HG02763 (cell line): Measurements from ENCODE around the gene ATP10A.
"Not testable (repeated sequence)": the region's sequence is repeated elsewhere in the genome, so short reads cannot be mapped to it uniquely, and the experiment has no call there.

Experiments used
- ATAC-seq: cut with Tn5 transposase; IDR thresholded peaks from one replicate; pipeline ENCODE4 v1.9.1; 2021; ENCODE audit warnings: mild to moderate bottlenecking, moderate library complexity; ENCODE audit not compliant: unreplicated experiment

Gene ATP10A

DNA sequence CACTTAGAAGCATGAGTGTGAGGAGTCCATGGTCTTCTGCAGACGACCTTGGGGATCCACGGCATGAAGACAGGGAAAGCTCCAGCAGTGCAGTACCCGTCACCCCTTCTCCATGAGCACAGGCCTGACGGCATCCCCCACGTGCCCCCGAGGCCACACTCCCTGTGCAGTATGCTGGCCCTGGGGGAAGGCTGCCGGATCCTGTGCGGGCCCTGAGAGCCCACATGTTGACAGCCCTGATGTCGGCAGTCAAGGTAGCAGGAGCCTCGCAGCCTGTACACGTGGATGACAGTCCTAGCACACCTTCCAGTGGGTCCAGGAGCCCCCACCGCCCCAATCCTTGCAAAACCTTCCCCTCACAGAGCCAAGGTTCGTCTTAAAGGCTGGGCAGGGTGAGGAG lies 195.3 kb downstream of the ATP10A start:
- ATAC-seq: no peak

DNA sequence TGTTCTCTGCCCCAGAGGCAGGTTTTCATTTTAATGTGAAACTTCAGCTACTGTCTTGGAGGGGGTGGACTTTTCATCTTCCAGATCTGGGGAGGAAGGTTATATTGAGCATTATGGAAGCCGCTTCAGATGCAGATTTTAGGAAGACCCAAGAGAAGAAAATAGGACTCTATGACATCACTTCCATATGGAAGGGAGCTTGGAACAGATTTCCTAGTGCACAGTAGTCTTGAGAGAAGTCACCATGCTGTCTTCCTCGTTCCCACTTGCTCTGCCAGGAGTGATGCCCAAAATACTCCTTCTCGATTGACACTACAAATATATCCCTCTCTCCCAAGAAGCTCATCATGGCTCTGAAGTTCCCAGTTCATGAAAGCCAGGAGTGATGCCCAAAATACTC lies 197.2 kb downstream of the ATP10A start:
- ATAC-seq: no peak

DNA sequence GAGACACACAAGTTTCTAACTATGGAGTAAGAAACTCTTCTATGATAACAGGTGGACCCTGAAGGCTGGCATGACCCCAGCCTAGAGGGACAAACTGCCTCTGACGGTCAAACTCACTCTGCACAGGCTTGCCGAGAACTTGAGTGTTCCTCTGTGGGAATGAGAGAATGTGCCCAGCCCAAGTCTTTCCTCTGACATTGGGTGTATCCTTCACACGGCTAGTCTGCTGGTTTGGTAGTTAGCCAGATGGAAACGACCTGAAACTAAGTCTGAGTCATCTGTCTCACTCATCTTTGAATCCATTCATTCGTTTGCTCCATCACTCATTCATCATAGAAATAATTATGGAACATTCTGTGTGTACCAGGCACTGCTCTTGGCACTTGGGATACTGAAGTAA lies 198.4 kb downstream of the ATP10A start:
- ATAC-seq: no peak

DNA sequence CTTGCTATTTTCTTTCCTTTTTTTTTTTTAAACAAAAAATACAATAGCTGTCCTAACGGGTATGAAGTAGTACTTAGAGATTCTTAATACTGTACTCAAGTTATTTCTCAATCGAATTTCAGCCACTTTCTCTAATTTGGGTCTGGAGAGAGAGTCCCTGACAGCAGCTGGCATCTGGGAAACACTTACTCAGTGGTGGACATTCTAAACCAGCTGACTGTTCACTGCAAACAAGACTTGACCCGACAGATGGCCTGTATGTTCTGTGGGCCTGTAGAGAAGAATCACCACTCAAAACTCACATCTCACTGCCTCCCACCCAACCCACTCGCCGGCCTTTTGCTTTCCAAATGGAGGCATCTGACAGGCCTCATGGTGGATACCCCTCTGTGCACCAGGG lies 199.6 kb downstream of the ATP10A start:
- no peak for ATAC-seq

DNA sequence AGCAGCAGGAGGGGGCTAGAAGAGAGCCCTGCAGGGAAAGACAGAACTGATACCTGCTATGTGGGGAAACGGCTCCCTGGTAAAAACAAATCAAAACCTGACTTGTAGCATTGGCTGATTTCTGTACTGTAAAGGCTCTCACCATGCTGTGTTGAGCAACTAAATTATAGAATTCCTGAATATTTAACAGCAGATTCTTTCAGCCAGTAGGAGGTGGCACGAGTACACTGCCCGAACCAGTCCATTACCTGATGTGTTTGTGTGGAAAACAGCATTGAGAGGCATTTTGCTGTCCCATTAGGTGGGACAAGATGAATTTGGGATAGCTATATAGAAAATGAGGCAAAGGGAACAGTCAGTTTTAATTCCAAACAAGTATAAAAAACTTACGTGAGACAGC lies 201.2 kb downstream of the ATP10A start:
- ATAC-seq: no peak

DNA sequence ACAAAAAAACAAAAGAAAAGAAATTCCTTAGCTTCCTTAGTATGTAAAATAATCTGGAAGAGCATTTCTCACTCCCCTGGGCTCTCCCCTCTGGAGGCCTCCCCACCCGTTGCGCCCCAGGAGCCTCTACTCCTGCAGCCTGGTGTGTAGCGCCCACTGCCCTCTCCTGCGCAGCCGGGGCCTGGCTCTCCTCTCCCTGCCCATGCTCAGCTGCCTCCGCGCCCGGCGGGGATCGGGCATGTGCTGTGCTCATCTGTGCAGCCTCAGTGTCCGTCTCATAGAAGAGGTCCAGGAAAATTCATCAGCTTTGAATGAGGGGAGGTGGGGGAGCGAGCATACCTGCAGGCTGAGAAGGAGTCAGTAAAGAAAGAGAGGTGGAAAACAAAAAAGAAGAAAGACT lies 203.9 kb downstream of the ATP10A start:
- ATAC-seq: no peak

DNA sequence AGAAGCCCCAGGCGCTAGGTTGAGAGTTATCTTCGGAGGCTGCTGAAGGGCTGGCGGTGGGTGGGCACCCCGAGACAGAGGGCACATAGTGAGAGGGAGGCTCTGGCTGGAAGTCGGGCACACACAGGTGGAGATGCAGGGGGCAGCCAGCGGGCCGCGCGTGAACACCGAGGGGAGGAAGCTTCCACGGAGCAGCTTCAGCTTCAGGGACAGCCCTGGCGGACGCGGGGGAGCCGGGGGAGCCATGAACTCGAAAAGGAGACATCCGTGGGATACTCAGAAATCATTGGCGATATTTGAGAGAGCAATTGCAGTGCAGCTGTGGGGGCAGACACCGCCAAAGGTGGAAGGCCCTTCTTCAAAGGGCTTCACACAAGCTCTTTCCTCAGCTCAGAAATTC lies 204.6 kb downstream of the ATP10A start:
- no peak for ATAC-seq

DNA sequence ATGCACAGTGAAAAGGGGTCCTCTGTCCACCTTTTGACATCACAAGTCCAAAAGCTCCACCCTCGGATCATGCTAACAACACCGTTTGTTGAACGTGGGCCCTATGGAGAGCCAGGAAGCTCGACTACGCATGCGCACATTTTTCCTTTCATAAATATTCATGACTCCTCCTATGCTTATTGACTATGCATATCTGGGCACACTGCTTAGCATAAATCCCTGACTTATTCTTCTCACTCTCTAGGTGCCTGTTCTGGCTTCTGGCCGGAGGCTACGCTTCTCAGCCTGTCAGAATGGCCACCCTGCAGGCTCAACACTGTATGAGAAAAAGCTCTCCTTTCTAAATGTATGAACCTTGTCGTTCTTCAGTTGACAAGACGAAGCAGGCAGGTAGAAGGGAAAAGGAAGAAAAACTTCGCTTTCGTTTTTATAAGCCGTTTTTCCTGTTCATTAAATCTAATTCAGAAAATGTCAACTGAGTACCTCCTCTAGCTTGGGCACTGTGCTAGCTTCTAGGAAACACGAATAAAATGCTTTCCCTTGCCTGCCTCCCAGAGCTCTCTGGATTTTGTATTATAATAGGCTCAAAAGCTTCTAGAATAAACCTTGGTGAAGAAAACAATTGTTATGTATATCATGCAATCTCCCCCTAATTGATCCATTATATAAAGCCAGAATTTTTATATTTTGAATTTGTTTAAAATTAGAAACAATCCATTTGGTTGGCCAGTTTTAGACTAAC lies 207.7 kb downstream of the ATP10A start:
- ATAC-seq: no peak

DNA sequence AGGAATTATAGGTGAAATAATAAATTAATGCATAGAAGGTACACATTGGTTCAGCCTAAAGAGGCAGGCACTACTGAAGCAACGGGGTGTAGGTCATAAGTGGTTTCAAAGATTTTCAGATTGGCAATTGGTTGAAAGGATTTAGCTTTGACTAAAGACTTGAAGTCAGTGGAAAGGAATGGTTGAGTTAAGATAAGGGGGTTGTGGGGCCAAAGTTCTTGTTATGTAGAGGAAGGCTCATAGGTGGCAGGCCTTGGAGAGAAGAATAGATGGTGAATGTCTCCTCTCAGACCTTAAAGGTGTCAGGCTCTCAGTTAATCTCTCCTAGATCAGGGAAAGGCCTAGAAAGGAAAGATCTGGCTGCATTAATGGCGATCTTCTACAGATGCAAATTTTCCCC lies 209.8 kb downstream of the ATP10A start:
- no peak for ATAC-seq

DNA sequence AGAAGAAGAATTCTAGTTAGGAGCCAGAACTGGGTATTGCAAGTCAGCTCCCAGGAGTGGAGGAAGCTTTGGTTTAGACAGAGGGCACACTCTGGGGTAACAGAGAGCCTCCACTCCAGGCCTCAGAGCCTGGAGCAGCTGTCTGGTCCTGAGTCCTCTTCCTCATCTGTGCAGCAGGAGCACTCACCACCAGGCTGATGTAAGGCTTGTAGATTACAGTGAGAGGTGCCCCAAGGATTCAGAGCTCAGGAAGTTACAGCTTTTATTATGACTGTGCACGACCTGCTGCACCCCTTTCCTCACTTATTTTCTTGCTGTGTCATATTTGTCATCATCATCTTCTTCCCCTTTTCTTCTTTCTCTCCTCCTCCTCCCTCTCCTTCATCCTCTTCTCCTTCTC lies 210.4 kb downstream of the ATP10A start:
- ATAC-seq: no peak

DNA sequence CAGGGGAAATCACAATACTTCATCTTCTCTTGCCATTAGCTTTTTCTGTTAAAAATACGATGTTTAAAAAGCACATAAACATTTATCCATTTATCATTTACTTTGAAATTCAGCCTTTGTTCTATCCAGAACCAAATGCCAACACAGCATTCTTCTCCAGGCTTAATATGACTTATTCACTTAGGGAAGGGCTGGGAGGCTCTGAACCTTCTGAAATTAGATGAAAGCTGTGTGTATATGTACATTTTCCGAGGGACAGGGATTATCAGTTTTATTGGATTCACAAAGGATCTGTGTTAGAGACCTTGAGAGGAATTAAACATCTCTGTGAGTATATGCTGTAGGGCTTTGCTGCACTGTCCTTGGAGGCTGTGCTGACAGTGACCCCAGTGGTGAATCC lies 213.7 kb downstream of the ATP10A start:
- ATAC-seq: no peak

DNA sequence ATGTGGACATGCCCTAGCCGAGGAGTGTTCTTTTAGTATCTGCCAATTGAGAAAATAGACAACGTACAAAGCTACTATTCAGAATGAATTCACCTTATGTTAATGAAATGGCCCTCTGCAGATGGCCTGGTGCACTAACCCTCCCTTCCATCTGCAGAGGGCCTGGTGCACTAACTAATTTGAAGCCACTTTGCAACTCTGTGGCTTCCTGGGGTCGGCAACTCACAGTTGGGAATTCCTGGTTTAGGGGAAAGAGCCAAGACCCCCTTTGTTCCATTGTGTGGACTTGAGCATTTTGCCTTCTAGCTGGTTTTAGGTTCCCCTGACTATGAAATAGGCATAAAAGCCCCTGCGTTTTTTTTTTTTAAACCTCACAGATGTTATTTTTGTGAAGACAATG lies 220.0 kb downstream of the ATP10A start:
- ATAC-seq: no peak

DNA sequence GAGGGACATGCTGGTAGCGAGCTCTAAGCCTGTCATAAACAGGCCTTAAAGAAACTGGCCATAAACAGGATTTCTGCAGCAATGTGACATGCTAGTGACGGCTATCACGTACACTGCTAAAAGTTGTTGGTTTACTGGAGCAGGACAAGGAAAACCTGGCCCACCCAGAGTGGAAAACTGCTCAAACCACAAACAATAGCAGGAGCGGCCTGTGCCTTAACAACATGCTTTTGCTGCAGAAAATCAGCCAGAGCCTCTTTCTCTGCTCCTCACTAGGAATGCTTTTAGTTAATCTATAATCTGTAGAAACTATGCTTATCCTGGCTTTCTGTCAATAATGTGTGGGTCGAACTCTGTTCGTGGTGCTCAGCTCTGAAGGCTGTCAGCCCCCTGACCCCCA lies 221.4 kb downstream of the ATP10A start:
- no peak for ATAC-seq

DNA sequence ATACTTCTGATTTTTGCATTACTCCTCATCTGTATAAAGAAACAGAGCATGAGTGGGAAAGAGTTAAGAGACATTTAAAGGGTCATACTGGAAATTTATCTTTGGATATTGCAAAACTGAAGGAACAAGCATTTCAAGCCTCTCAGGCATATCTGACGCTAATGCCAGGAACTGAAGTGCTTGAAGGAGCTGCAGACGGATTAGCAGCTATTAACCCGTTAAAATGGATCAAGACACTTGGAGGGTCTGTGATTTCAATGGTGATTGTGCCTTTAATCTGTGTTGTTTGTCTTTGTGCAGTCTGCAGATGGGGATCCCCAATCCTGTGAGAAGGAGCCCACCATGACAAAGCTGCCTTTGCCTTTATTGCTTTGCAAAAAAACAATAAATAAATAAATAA lies 221.8 kb downstream of the ATP10A start:
- no peak for ATAC-seq

DNA sequence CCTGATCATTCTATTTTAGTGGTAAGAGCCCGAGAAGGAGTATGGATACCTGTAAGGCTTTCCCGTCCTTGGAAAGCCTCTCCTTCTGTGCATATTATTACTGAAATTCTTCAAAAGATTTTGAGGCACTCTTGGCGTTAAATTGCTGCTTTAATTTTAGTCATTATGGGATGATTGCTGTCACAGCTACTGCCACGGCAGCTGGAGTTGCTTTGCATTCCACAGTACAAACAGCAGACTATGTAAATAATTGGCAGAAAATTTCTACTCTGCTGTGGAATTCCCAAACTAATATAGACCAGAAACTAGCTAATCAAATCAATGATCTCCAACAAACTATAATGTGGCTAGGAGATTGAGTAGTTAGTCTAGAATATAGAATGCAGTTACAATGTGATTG lies 222.2 kb downstream of the ATP10A start:
- not testable (repeated sequence) for ATAC-seq

DNA sequence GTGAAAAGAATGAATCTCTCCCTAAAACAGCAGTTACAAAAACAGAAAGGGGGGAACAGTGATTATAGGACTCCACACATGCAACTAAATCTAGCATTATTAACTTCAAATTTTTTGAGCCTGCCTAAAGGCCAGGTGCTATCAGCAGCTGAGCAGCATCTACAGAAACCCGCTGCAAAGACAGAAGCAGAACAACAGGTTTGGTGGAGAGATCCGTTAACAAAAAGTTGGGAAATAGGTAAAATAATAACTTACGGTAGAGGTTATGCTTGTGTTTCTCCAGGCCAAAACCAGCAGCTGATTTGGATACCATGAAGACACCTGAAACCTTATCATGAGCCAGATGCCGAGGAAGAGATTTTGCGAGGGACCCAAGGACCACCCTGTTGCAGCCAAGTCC lies 222.7 kb downstream of the ATP10A start:
- no peak for ATAC-seq

DNA sequence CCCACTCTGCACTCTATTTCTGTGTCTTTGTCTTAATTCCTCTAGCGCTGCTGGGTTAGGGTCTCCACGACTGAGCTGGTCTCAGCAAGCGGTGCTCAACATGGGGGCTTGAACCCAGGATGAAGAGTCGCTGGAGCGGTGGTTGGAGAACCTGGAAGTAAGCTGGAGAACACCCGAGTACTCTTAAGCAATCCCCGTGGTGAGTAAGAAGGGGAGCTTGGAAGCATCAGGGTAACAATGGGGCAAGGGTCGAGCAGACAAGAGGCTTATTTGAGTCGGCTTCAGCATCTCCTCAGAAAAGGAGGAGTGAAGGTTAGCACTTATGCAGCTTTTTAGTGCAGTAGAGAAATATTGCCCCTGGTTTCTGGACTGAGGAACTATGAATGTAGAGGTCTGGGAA lies 226.6 kb downstream of the ATP10A start:
- not testable (repeated sequence) for ATAC-seq

DNA sequence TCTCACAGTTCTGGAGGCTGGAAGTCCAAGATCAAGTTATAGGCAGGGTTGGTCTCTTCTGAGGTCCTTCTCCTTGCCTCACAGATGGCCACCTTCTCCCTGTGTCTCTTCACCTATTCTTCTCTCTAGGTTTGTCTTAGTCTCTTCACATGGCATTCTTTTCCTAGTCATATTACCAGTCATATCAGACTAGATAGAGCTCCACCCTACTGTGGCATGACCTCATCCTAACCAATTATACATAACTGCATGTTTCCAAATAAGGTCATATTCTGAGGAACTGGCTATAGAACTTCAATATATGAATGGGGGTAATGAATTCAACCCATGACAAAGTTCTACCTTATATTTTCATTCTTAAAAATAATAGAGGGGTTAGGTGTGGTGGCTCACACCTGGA lies 227.9 kb downstream of the ATP10A start:
- no peak for ATAC-seq

DNA sequence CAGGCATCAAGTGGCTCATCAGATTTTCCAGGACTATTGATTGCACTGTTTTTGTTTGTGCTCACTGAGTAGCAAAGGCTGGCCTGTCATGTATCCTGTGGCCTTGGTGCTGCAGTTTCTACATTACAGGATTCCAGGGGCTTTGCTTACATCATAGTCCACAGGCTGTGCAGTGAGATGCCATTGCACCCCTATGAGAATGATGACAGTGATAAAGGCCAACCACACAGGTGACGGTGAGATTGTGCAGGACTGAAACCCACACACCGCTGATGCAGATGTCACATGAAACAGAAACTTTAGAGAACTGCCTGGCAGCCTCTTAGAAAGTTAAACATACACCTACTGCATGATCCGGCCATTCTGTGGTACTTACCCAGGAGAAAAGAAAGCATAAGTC lies 229.3 kb downstream of the ATP10A start:
- no peak for ATAC-seq

DNA sequence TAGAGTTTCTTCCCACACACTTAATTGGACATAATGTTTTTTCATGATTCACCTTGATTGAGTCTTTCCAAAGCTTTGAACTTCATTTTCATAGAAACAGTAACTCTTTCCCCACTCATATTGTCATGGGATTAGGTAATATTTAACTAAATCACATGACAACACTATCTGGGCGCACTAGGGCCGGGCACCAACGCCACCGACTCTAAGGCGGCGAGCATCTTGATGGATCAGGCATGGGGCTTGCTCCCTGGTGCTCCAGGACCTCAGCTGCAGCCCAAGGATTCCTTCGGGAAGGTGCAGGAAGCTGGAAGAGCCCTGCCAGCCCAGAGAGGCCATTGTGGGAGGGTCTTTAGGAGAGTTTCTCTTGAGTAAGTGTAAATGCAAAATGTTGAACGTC lies 231.2 kb downstream of the ATP10A start:
- ATAC-seq: no peak
